ENCODE measurements around the gene ATP5F1D.

Gene ATP5F1D

DNA sequence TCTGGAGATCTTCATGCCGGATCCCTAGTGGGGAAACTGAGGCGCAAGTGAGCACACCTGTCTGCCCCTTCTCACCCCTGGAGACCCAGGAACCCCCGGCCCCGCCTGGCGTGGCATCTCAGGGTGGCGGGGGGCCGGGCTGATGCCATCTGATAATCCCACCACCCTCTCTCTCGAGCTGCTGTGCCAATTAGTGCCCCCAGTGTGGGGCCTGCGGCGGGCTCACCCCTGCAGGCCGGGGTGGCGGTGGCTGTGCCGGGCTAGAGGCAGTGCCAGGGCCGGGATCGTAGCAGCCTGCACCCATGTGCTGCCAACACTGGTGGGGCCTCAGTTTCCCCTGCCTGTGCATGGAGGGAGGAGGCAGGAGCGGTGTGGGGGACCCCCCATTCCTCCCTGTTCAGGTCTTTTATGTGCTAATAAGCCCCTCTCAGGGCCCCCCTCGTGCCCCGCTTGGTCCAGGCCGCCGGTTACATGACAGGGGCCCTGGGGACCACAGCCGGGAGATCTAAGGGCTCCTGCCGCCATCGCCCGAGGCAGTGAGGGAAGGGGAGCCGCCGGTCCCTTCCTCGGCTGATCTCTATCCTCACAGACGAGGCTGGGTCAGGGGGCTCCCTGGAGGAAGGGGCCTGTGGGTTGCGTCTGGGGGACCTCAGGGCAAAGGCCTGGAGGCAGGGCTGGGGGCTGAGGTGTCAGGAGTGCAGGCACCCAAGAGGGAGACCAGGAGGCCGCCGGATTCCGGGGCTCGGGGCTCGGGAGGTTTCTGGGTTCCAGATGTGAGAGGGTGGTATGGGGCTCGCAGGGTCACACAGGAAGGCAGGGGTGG is 52.4 kb downstream of the ATP5F1D start:
- DNase-seq (ENCODE audit: low read depth, low spot score) = no peak

All from smooth muscle cell of the brain vasculature (primary cell).